Inferior parietal cortex (tissue), 1 donor: ENCODE measurements around the gene ZNF66.
"Not testable (repeated sequence)": the region's sequence is repeated elsewhere in the genome, so short reads cannot be mapped to it uniquely, and the experiment has no call there.

Experiments
- DNase-seq: peaks from one replicate; pipeline ENCODE4 v3.0.0-alpha.2; 2016; ENCODE audit errors: extremely low spot score

The ZNF66 gene

GRCh38 chr19:20776083-20777076, at the start of gene ZNF66:
ZNF66 (plus strand) TSS chr19:20776304; CDS start chr19:20776448, 144 bp downstream.
- DNase-seq: peak; percentile 99

- DNase-seq: not testable (repeated sequence)
These were observed 25.9 kb upstream of the ZNF66 start for GRCh38 chr19:20750169-20750568.

GRCh38 chr19:20752291-20752690, 23.8 kb upstream of the ZNF66 start:
- not testable (repeated sequence) for DNase-seq

- not testable (repeated sequence) for DNase-seq
These were observed 6.8 kb upstream of the ZNF66 start for GRCh38 chr19:20769225-20769736.

- no peak for DNase-seq
These were observed 11.7 kb downstream of the ZNF66 start for GRCh38 chr19:20787786-20788185.

GRCh38 chr19:20791806-20792205, 15.7 kb downstream of the ZNF66 start:
- no peak for DNase-seq

- not testable (repeated sequence) for DNase-seq
These were observed 30.5 kb downstream of the ZNF66 start for GRCh38 chr19:20806311-20807262.

- no peak for DNase-seq
These were observed 64.3 kb downstream of the ZNF66 start for GRCh38 chr19:20840371-20840770.
